Measurements from ENCODE around the gene SV2C. TPM values are rescaled to one million over a fixed set of nuclear protein-coding genes. Genes with fewer than 3 reads are reported as not detected.

SV2C gene
- total RNA-seq, 1 experiment from 2014 or later: not detected

DNA sequence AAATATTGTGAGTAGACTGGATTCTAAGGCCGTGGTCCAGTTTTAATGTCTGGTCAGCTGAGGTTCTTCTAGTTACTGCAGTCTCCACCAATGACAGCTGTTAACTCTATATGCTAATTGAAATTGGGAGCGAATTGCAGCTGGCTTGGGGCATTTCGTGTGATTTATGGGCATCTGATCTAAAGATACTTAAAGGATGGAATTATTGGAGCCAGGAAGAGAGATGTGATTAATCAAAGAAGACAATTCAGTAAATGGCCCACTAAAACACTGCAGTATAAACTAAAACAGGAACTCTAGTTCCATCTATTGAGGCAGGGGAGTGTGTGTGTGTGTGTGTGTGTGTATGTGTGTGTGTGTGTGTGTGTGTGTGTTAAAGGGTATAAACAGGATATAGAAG is 162.4 kb downstream of the SV2C start:
- intact Hi-C loops (cut with micrococcal nuclease): no loop called here
- BruUV-seq (replicated peaks): no TSS peak
- Histone ChIP-seq H3K9me2 (ENCODE audit: insufficient read depth) (no peaks in the 10 kb centered on the region), H3K4me3 (replicated peaks in 1 of 2; ENCODE audit: low read depth in 1 of 2, low read length in 2 of 2) (no peak overlapping the region), H3K9ac (ENCODE audit: low read length) (no peak overlapping the region), H4K20me1 (ENCODE audit: insufficient read depth) (no peaks in the 10 kb centered on the region), H2AFZ (ENCODE audit: low read depth, low read length, poor library complexity, severe bottlenecking) (no peak overlapping the region), H3K9me3 (ENCODE audit: control insufficient read depth in 1 of 2, insufficient read depth in 1 of 2, low read depth in 1 of 2, low read length in 2 of 2) (no peaks in the 10 kb centered on the region), H3K27me3 (ENCODE audit: insufficient read depth, low read length) (0 out of 2 replicates have a peak, but pooled peaks cover 4% of the 10 kb centered on the region), H3K4me1 (ENCODE audit: control insufficient read depth in 1 of 2, insufficient read depth in 2 of 2, low read length in 2 of 2) (no peaks in the 10 kb centered on the region), H3K79me2 (ENCODE audit: insufficient read depth, low read length) (no peaks in the 10 kb centered on the region), H3K36me3 (ENCODE audit: control insufficient read depth in 1 of 2, insufficient read depth in 2 of 2, low read length in 2 of 2) (no peaks in the 10 kb centered on the region), H3K4me2 (ENCODE audit: low read length) (no peak overlapping the region), H3K27ac (ENCODE audit: low read depth, low read length) (no peak overlapping the region)
- ChIA-PET POLR2A (no interaction called here), RAD21 (ENCODE audit: low non-redundant PET in 1 of 2, low total read pairs in 2 of 2, uncharacterized antibody in 2 of 2, unreplicated experiment in 2 of 2) (no interaction called here), CTCF (no interaction called here)
- no peak for DNase-seq (ENCODE audit: low read depth, low spot score)
- no peak for ATAC-seq
- TF ChIP-seq CBX3 (IDR thresholded peaks at IDR 0.05; ENCODE audit: low read depth): no peak
- TF ChIP-seq, protein P1, sequence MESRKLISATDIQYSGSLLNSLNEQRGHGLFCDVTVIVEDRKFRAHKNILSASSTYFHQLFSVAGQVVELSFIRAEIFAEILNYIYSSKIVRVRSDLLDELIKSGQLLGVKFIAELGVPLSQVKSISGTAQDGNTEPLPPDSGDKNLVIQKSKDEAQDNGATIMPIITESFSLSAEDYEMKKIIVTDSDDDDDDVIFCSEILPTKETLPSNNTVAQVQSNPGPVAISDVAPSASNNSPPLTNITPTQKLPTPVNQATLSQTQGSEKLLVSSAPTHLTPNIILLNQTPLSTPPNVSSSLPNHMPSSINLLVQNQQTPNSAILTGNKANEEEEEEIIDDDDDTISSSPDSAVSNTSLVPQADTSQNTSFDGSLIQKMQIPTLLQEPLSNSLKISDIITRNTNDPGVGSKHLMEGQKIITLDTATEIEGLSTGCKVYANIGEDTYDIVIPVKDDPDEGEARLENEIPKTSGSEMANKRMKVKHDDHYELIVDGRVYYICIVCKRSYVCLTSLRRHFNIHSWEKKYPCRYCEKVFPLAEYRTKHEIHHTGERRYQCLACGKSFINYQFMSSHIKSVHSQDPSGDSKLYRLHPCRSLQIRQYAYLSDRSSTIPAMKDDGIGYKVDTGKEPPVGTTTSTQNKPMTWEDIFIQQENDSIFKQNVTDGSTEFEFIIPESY (IDR thresholded peaks at IDR 0.05; ENCODE audit: extremely low read depth, insufficient replicate concordance, low read length): no peak
- TF ChIP-seq SRF (IDR thresholded peaks at IDR 0.05; ENCODE audit: low read depth): no peak
- no peak for TF ChIP-seq YY1 (IDR thresholded peaks at IDR 0.05; ENCODE audit: extremely low read depth, insufficient replicate concordance, low read depth, low read length)
- no peak for TF ChIP-seq RAD21 (IDR thresholded peaks at IDR 0.05; ENCODE audit: low read depth)
- TF ChIP-seq EGR1 (IDR thresholded peaks at IDR 0.05; ENCODE audit: low read depth): no peak
- no peak for TF ChIP-seq CEBPB (IDR thresholded peaks at IDR 0.05; ENCODE audit: low read depth)
- TF ChIP-seq POLR2A (IDR thresholded peaks at IDR 0.05; ENCODE audit: borderline replicate concordance, extremely low read depth, insufficient read depth, insufficient read length): no peak
- TF ChIP-seq ZNF274 (IDR thresholded peaks at IDR 0.05; ENCODE audit: low read depth, low read length): no peak
- TF ChIP-seq, protein P2, sequence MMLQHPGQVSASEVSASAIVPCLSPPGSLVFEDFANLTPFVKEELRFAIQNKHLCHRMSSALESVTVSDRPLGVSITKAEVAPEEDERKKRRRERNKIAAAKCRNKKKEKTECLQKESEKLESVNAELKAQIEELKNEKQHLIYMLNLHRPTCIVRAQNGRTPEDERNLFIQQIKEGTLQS (IDR thresholded peaks at IDR 0.05): no peak
- no peak for TF ChIP-seq TCF7L2 (IDR thresholded peaks at IDR 0.05; ENCODE audit: borderline replicate concordance, extremely low read depth, insufficient read depth, insufficient read length)
- TF ChIP-seq ZFX (IDR thresholded peaks at IDR 0.05): no peak
- no peak for TF ChIP-seq SIN3A (IDR thresholded peaks at IDR 0.05; ENCODE audit: low read depth)
- no peak for TF ChIP-seq EZH2phosphoT487 (IDR thresholded peaks at IDR 0.05; ENCODE audit: borderline replicate concordance)

All from HCT116 (cell line).